PC-3 (cell line): ENCODE data around the gene STAT5A. TPM values are rescaled to one million over a fixed set of nuclear protein-coding genes. Genes with fewer than 3 reads are reported as not detected.

Experiments used
- ATAC-seq: fragments of 200-7000 bp; cut with Tn5 transposase; 2 replicates; pipeline ENCODE4 v1.9.1; 2020; ENCODE audit warnings: mild to moderate bottlenecking, moderate library complexity
- BruUV-seq: library from RNA; stranded (reverse); fragments of 400-500 nt; replicated peaks from 2 replicates; lab custom pipeline; 2021; lab: Mats Ljungman, UMichigan
- CTCF ChIA-PET: fragments of 300-600 bp; sonication (Branson Sonifier 250); formaldehyde crosslinking; loops from one replicate; lab custom pipeline; 2022; ENCODE audit warnings: antibody characterized with exemption; lab: Charles Lee
- POLR2A ChIA-PET: fragments of 300-600 bp; sonication (Branson Sonifier 250); formaldehyde crosslinking; loops from one replicate; lab custom pipeline; 2022; ENCODE audit warnings: antibody characterized with exemption; ENCODE audit not compliant: unreplicated experiment; lab: Charles Lee
- DNase-seq: peaks from one replicate; pipeline ENCODE4 v3.0.0-alpha.2; 2015
- H2AFZ ChIP-seq: fragments of 300-600 bp; sonication (generic); 2 replicates; pipeline ENCODE4 v1.6.0; 2016; ENCODE audit warnings: antibody characterized with exemption, low read length
- H3F3A ChIP-seq: fragments of 300-600 bp; sonication (generic); one replicate; pipeline ENCODE4 v1.6.0; 2017; ENCODE audit warnings: antibody characterized with exemption, low read length, control low read depth, mild to moderate bottlenecking; ENCODE audit not compliant: unreplicated experiment
- H3K27ac ChIP-seq: fragments of 300-600 bp; sonication (generic); 2 replicates; pipeline ENCODE4 v1.5.1; 2016; ENCODE audit warnings: mild to moderate bottlenecking, low read length
- H3K27me3 ChIP-seq: fragments of 300-600 bp; sonication (generic); 2 replicates; pipeline ENCODE4 v1.6.1; 2016; ENCODE audit warnings: low read length, mixed read lengths
- H3K36me3 ChIP-seq: fragments of 300-600 bp; sonication (generic); 2 replicates; pipeline ENCODE4 v1.6.1; 2016; ENCODE audit warnings: low read depth, mixed run types, low read length, mixed read lengths
- H3K4me1 ChIP-seq: fragments of 300-600 bp; sonication (generic); 2 replicates; pipeline ENCODE4 v1.5.1; 2016; ENCODE audit warnings: low read length; ENCODE audit not compliant: insufficient read depth
- H3K4me2 ChIP-seq: fragments of 300-600 bp; sonication (generic); 2 replicates; pipeline ENCODE4 v1.6.0; 2016; ENCODE audit warnings: low read length
- H3K4me3 ChIP-seq: fragments of 300-600 bp; sonication (generic); 2 replicates; pipeline ENCODE4 v1.5.1; 2016; ENCODE audit warnings: mild to moderate bottlenecking, low read length, mixed read lengths
- H3K79me2 ChIP-seq: fragments of 300-600 bp; sonication (generic); 2 replicates; pipeline ENCODE4 v1.6.1; 2017; ENCODE audit warnings: low read length, mixed read lengths
- H3K9ac ChIP-seq: fragments of 300-600 bp; sonication (generic); 2 replicates; pipeline ENCODE4 v1.6.0; 2016; ENCODE audit warnings: mild to moderate bottlenecking, low read length
- H3K9me2 ChIP-seq: fragments of 300-600 bp; sonication (generic); replicated peaks from 2 replicates; pipeline ENCODE4 v1.6.1; 2016; ENCODE audit warnings: mixed run types, low read length, mixed read lengths
- H3K9me3 ChIP-seq: fragments of 300-600 bp; sonication (generic); 2 replicates; pipeline ENCODE4 v1.6.1; 2016; ENCODE audit warnings: low read length, mixed read lengths
- H4K20me1 ChIP-seq: fragments of 300-600 bp; sonication (generic); 2 replicates; pipeline ENCODE4 v1.6.1; 2016; ENCODE audit warnings: low read length, mixed read lengths
- EZH2 ChIP-seq: fragments of 300-600 bp; sonication (generic); IDR thresholded peaks from one replicate; pipeline ENCODE4 v1.6.1; 2017; ENCODE audit warnings: antibody characterized with exemption, mild to moderate bottlenecking, low read length; ENCODE audit not compliant: unreplicated experiment
- EZH2phosphoT487 ChIP-seq: fragments of 300-600 bp; sonication (generic); IDR thresholded peaks from 2 replicates; pipeline ENCODE4 v1.6.1; 2018; ENCODE audit warnings: mild to moderate bottlenecking, antibody characterized with exemption, low read length, borderline replicate concordance
- intact Hi-C: fragments of 100-400 bp; cut with micrococcal nuclease; formaldehyde crosslinking; loops from 2 replicates; pipeline ENCODE4 v1.9.0; 2023
- total RNA-seq: library from RNA; depleted of rRNA; stranded (reverse); fragments of >200 nt; gene quantifications from 2 replicates; pipeline ENCODE4 v1.2.3, GENCODE V29; 2014
- TF ChIP-seq, protein P1 (sequence below): fragments of 300-600 bp; sonication (generic); conservative IDR thresholded peaks from 2 replicates; pipeline ENCODE4 v1.5.1; 2017; ENCODE audit warnings: antibody characterized with exemption, low read depth, mild to moderate bottlenecking, low read length

Gene STAT5A
- total RNA-seq, 1 experiment from 2014 or later, result not detected

DNA sequence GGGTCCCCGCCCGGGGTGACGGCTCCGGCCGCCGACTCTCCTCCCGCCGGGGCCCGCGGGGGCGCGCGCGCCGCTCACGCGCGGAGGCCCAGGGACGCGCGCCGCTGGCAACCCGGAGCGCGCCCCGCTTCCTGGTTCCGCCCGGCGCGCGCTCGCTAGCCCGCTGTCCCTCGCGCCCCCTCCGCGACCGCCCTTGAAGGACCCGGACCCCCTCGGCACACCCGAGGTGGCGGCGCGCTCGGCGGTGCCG lies 12.0 kb upstream of the STAT5A start, which contains the start of gene STAT5B:
STAT5B (minus strand) TSS at position 33 of the 250 bp plus-strand sequence. CDS start 44,264 bp downstream, outside the sequence.
- no peak within 1 kb of the TSS for H2AFZ ChIP-seq
- H3K27me3 ChIP-seq, result no peaks in the 10 kb centered on the region
- TF ChIP-seq EZH2 (no peak), EZH2phosphoT487 (no peak)
- TF ChIP-seq, protein P1, sequence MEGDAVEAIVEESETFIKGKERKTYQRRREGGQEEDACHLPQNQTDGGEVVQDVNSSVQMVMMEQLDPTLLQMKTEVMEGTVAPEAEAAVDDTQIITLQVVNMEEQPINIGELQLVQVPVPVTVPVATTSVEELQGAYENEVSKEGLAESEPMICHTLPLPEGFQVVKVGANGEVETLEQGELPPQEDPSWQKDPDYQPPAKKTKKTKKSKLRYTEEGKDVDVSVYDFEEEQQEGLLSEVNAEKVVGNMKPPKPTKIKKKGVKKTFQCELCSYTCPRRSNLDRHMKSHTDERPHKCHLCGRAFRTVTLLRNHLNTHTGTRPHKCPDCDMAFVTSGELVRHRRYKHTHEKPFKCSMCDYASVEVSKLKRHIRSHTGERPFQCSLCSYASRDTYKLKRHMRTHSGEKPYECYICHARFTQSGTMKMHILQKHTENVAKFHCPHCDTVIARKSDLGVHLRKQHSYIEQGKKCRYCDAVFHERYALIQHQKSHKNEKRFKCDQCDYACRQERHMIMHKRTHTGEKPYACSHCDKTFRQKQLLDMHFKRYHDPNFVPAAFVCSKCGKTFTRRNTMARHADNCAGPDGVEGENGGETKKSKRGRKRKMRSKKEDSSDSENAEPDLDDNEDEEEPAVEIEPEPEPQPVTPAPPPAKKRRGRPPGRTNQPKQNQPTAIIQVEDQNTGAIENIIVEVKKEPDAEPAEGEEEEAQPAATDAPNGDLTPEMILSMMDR, result no peak
- DNase-seq (no peak), ATAC-seq (no peak)
- intact Hi-C loops, result no loop called here
- H3K9me3 ChIP-seq, result no peaks in the 10 kb centered on the region
- no peaks in the 10 kb centered on the region for H3F3A ChIP-seq
- no TSS peak for BruUV-seq
- CTCF ChIA-PET, result no interaction called here
- H3K27ac ChIP-seq, result no peak within 1 kb of the TSS
- no peaks in the 10 kb centered on the region for H3K9me2 ChIP-seq
- no peaks in the 10 kb centered on the region for H4K20me1 ChIP-seq
- no peaks in the 10 kb centered on the region for H3K4me1 ChIP-seq
- POLR2A ChIA-PET, result no interaction called here
- no peaks in the 10 kb centered on the region for H3K79me2 ChIP-seq
- no peaks in the 10 kb centered on the region for H3K36me3 ChIP-seq
- no peak within 1 kb of the TSS for H3K9ac ChIP-seq
- H3K4me3 ChIP-seq, result no peak within 1 kb of the TSS
- H3K4me2 ChIP-seq, result no peak within 1 kb of the TSS

DNA sequence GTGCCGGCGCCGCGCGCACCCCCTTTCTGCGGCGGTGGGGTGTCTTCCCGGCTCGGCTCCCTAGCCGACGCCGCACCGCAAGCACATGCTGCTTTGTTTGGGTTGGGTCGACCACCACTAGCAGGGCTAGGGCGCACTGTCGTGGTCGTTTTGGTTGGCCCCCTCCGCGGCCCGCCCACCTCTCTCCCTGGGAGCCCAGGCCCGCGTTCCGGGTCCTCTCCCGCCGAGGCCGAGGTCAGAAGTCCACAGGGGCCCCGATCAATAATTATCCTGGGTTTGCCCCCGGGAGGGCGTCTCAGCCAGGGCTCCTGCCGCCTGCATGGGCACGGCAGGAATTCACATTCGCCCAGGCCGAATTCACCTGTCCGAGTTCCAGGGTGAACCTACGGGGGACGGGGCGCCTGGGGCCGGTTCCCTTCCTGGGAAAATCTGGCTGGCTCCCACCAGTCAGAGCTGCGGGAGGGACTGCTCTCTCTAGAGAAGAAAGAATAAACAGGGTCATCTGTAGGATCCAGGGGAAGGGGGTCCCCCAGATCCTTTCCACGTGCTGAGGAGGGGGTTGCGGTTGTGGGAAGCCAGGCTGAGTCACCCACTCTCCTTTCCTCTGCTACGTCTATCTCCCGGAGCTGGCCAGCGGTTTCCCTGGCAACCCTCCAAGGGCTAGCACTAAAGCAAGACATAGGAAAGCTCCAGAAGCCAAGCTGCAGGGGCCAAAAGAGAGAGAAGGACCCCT lies 11.5 kb upstream of the STAT5A start:
- no peak overlapping the region for H3K4me3 ChIP-seq
- POLR2A ChIA-PET, result no interaction called here
- no peaks in the 10 kb centered on the region for H3K36me3 ChIP-seq
- H3K9ac ChIP-seq, result no peak overlapping the region
- no peaks in the 10 kb centered on the region for H3K9me2 ChIP-seq
- intact Hi-C loops, result no loop called here
- BruUV-seq, result no TSS peak
- no peaks in the 10 kb centered on the region for H3K9me3 ChIP-seq
- no peak overlapping the region for H3K4me2 ChIP-seq
- no peaks in the 10 kb centered on the region for H3K4me1 ChIP-seq
- CTCF ChIA-PET, result no interaction called here
- H2AFZ ChIP-seq, result no peak overlapping the region
- H3K27ac ChIP-seq, result no peak overlapping the region
- TF ChIP-seq, protein P1, result no peak
- TF ChIP-seq EZH2phosphoT487 (no peak), EZH2 (no peak)
- ATAC-seq (no peak), DNase-seq (no peak)
- H3K79me2 ChIP-seq, result no peaks in the 10 kb centered on the region
- H3F3A ChIP-seq, result no peaks in the 10 kb centered on the region
- no peaks in the 10 kb centered on the region for H4K20me1 ChIP-seq
- H3K27me3 ChIP-seq, result no peaks in the 10 kb centered on the region

DNA sequence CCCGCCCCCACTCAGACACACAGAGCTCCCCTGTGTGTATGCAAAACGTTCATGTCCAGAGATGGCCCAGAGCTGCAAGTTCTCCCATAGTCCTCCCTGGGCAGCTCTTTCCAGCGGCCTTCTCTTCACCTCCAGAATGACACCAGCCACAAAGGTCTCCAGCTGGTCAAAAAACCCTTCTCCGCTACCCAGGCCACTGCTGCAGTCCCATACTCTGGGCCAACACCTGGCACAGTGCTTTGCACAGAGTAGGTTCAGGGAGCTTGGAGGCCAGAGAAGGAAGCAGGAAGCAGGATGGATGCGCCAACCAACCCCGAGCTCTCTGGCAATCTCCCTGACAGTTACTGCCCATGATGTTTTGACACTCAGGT lies 11.0 kb upstream of the STAT5A start:
- H3K27ac ChIP-seq, result no peak overlapping the region
- no peak for DNase-seq
- TF ChIP-seq EZH2 (no peak), EZH2phosphoT487 (no peak)
- TF ChIP-seq, protein P1, result no peak
- ChIA-PET CTCF (no interaction called here), POLR2A (no interaction called here)
- no TSS peak for BruUV-seq
- H3K9me3 ChIP-seq, result no peaks in the 10 kb centered on the region
- no peaks in the 10 kb centered on the region for H3K9me2 ChIP-seq
- H2AFZ ChIP-seq, result no peak overlapping the region
- H3K4me2 ChIP-seq, result no peak overlapping the region
- no peaks in the 10 kb centered on the region for H3K4me1 ChIP-seq
- intact Hi-C loops, result no loop called here
- H3K27me3 ChIP-seq, result no peaks in the 10 kb centered on the region
- no peaks in the 10 kb centered on the region for H4K20me1 ChIP-seq
- H3K79me2 ChIP-seq, result no peaks in the 10 kb centered on the region
- H3K4me3 ChIP-seq, result no peak overlapping the region
- ATAC-seq, result no peak
- no peaks in the 10 kb centered on the region for H3F3A ChIP-seq
- no peak overlapping the region for H3K9ac ChIP-seq
- no peaks in the 10 kb centered on the region for H3K36me3 ChIP-seq
